Ectodermal cell (in vitro differentiated cells): ENCODE measurements around the gene CNIH2.

ENCODE experiments used
- H3K27ac ChIP-seq: 2 replicates; pipeline ENCODE4 v1.7.0; 2013; ENCODE audit warnings: mild to moderate bottlenecking, low read depth, low read length; ENCODE audit not compliant: insufficient read depth, poor library complexity, severe bottlenecking
- H3K27me3 ChIP-seq: 2 replicates; pipeline ENCODE4 v1.7.0; 2013; ENCODE audit warnings: mild to moderate bottlenecking, low read length; ENCODE audit not compliant: insufficient read depth, control insufficient read depth, poor library complexity, severe bottlenecking
- H3K36me3 ChIP-seq: one replicate; pipeline ENCODE4 v1.7.0; 2013; ENCODE audit warnings: low read length; ENCODE audit not compliant: control insufficient read depth, insufficient read depth
- H3K4me1 ChIP-seq: one replicate; pipeline ENCODE4 v1.7.0; 2013; ENCODE audit warnings: low read length; ENCODE audit not compliant: control insufficient read depth, insufficient read depth
- H3K4me3 ChIP-seq: 2 replicates; pipeline ENCODE4 v1.7.0; 2013; ENCODE audit warnings: low read depth, low read length, control low read depth; ENCODE audit not compliant: insufficient read depth
- H3K9me3 ChIP-seq: 2 replicates; pipeline ENCODE4 v1.7.0; 2013; ENCODE audit warnings: mild to moderate bottlenecking, low read length, moderate library complexity; ENCODE audit not compliant: control insufficient read depth
- WGBS, 2 experiments: methylation state at CpG; one replicate each; pipeline ENCODE4 v1.1.7; 2013; ENCODE audit warnings: missing lambda C conversion rate in 2 of 2; 5-methylcytosine and 5-hydroxymethylcytosine counted together

Gene CNIH2

GRCh38 chr11:66258473-66258893 is 19.5 kb upstream of the CNIH2 start:
- Histone ChIP-seq H3K4me3 (peak overlapping the region; percentile 90), H3K9me3 (no peaks in the 10 kb centered on the region), H3K27me3 (no peaks in the 10 kb centered on the region), H3K4me1 (no peaks in the 10 kb centered on the region), H3K36me3 (peaks cover 17% of the 10 kb centered on the region), H3K27ac (no peak overlapping the region)
- 9 to 10% methylated on average over 28 of the region's 28 CpGs for WGBS, 2 experiments

DNA sequence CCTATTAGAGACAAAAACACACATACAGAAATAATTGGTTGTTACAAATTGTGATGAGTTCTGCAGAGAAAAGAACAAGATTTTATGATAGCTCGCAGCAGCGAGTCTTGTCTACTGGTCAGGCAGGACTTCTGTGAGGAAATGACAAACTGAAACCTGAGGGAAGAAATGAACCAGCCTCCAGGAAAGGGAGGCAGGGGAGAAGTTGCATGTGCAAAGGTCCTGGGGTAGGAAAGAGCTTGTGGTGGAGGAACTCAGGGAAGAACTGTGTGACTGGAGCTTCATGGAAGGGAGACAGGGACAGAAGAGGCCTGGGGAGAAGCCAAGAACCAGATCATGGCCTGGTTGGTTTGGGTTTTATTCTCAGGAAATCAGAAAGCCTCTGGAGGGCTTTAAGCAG is 18.8 kb upstream of the CNIH2 start:
- H3K27me3 ChIP-seq = no peaks in the 10 kb centered on the region
- H3K27ac ChIP-seq = no peak overlapping the region
- WGBS, 2 experiments = 97 to 99% methylated on average over 2 of the region's 2 CpGs
- H3K9me3 ChIP-seq = no peaks in the 10 kb centered on the region
- H3K4me1 ChIP-seq = no peaks in the 10 kb centered on the region
- peaks cover 24% of the 10 kb centered on the region for H3K36me3 ChIP-seq
- H3K4me3 ChIP-seq = no peak overlapping the region

- Histone ChIP-seq H3K27ac (no peak overlapping the region), H3K4me3 (no peak overlapping the region), H3K9me3 (no peaks in the 10 kb centered on the region), H3K27me3 (no peaks in the 10 kb centered on the region), H3K36me3 (peaks cover 31% of the 10 kb centered on the region), H3K4me1 (no peaks in the 10 kb centered on the region)
- 94 to 96% methylated on average over 4 of the region's 4 CpGs for WGBS, 2 experiments
Observed at GRCh38 chr11:66259956-66260355, 18.0 kb upstream of the CNIH2 start.

- no peak overlapping the region for H3K27ac ChIP-seq
- no peak overlapping the region for H3K4me3 ChIP-seq
- H3K4me1 ChIP-seq = no peaks in the 10 kb centered on the region
- WGBS, 2 experiments = 95 to 96% methylated on average over 16 of the region's 16 CpGs
- H3K9me3 ChIP-seq = no peaks in the 10 kb centered on the region
- H3K36me3 ChIP-seq = peaks cover 31% of the 10 kb centered on the region
- H3K27me3 ChIP-seq = no peaks in the 10 kb centered on the region
Observed at GRCh38 chr11:66261578-66261977, 16.4 kb upstream of the CNIH2 start.

DNA sequence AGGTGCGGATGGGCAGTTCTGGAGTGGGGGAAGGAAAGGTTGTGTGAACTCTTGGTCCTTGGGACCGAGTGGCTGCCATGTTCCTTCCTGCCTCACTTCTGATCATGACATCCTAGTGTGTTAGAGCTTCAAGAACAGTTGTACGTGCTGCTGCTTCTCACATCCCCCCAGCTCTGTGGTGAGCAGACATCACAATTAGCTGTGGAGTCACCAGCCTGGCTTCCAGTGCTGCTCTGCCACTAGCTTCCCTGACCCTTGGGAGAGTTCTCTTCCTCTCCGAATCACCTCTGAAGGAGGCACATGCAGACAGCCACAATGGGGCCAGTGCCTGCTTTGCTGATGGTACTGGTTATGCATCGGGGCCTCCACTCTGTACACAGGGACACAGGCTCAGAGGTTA is 15.8 kb upstream of the CNIH2 start:
- Histone ChIP-seq H3K4me3 (no peak overlapping the region), H3K4me1 (no peaks in the 10 kb centered on the region), H3K36me3 (peaks cover 31% of the 10 kb centered on the region), H3K27me3 (no peaks in the 10 kb centered on the region), H3K27ac (no peak overlapping the region), H3K9me3 (no peaks in the 10 kb centered on the region)
- 95% methylated on average over 5 of the region's 5 CpGs for WGBS, 2 experiments

- WGBS, 2 experiments = 95 to 97% methylated on average over 12 of the region's 12 CpGs
- Histone ChIP-seq H3K4me1 (no peaks in the 10 kb centered on the region), H3K9me3 (no peaks in the 10 kb centered on the region), H3K27me3 (no peaks in the 10 kb centered on the region), H3K36me3 (peaks cover 31% of the 10 kb centered on the region), H3K27ac (no peak overlapping the region), H3K4me3 (no peak overlapping the region)
Observed at GRCh38 chr11:66262696-66263095, 15.3 kb upstream of the CNIH2 start.

- no peaks in the 10 kb centered on the region for H3K9me3 ChIP-seq
- WGBS, 2 experiments = 97 to 98% methylated on average over 4 of the region's 4 CpGs
- peaks cover 31% of the 10 kb centered on the region for H3K36me3 ChIP-seq
- H3K27ac ChIP-seq = no peak overlapping the region
- no peaks in the 10 kb centered on the region for H3K27me3 ChIP-seq
- no peak overlapping the region for H3K4me3 ChIP-seq
- H3K4me1 ChIP-seq = no peaks in the 10 kb centered on the region
Observed at GRCh38 chr11:66263231-66263630, 14.7 kb upstream of the CNIH2 start.

DNA sequence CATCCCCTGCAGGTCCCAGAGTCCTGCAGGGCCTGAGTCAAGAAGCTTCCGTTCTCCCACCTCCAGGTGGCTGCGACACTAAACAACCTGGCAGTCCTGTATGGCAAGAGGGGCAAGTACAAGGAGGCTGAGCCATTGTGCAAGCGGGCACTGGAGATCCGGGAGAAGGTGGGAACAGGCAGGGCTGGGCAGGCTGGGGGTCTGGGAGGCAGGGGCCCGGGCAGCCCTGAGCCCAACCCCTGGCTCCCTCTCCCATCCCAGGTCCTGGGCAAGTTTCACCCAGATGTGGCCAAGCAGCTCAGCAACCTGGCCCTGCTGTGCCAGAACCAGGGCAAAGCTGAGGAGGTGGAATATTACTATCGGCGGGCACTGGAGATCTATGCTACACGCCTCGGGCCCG is 14.2 kb upstream of the CNIH2 start:
- no peaks in the 10 kb centered on the region for H3K27me3 ChIP-seq
- no peak overlapping the region for H3K27ac ChIP-seq
- no peaks in the 10 kb centered on the region for H3K4me1 ChIP-seq
- H3K36me3 ChIP-seq = peaks cover 31% of the 10 kb centered on the region
- no peaks in the 10 kb centered on the region for H3K9me3 ChIP-seq
- no peak overlapping the region for H3K4me3 ChIP-seq
- WGBS, 2 experiments = 95 to 98% methylated on average over 10 of the region's 10 CpGs

DNA sequence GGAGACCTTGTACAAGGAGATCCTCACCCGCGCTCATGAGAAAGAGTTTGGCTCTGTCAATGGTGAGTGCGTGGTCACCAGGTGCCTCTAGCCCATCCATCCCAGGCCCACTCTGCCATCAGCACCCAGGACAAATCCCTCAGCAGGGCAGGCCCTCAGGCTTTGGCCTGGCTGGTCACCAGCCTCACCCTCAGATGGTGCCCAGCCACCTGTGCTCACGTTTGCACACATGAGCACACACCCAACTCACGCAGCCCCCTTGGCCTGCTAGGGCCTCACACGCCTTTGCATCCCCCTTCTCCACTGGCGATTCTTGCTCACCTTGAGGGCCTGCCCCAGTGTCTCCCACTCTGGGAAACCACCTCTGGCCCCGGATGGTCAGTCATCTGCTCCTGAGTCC is 13.6 kb upstream of the CNIH2 start:
- H3K4me1 ChIP-seq = no peaks in the 10 kb centered on the region
- H3K27ac ChIP-seq = no peak overlapping the region
- H3K9me3 ChIP-seq = no peaks in the 10 kb centered on the region
- WGBS, 2 experiments = 92 to 93% methylated on average over 8 of the region's 8 CpGs
- H3K36me3 ChIP-seq = peaks cover 31% of the 10 kb centered on the region
- H3K27me3 ChIP-seq = no peaks in the 10 kb centered on the region
- H3K4me3 ChIP-seq = no peak overlapping the region

DNA sequence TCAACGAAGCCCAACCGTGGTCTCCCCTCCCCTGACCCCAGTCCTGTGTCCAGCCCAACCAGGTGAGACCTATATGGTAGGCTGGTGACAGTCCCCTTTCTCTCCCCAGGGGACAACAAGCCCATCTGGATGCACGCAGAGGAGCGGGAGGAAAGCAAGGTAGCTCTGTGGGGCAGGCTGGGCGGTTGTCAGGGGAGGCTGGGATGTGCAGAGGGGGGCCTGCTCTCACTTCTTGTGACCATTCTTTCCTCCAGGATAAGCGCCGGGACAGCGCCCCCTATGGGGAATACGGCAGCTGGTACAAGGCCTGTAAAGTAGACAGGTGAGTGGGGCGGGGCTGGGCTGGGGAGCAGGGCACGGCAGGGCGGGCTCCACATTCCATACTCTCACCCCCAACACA is 13.1 kb upstream of the CNIH2 start:
- WGBS, 2 experiments = 78 to 81% methylated on average over 12 of the region's 12 CpGs
- no peaks in the 10 kb centered on the region for H3K9me3 ChIP-seq
- H3K4me3 ChIP-seq = no peak overlapping the region
- no peaks in the 10 kb centered on the region for H3K27me3 ChIP-seq
- no peaks in the 10 kb centered on the region for H3K4me1 ChIP-seq
- peaks cover 31% of the 10 kb centered on the region for H3K36me3 ChIP-seq
- no peak overlapping the region for H3K27ac ChIP-seq
